ENCODE data around the gene PLA2G7. TPM values are rescaled to one million over a fixed set of nuclear protein-coding genes. Genes with fewer than 3 reads are reported as not detected.

The PLA2G7 gene
- 0.13 TPM in 1 of 2 replicates, not detected in the other for total RNA-seq

DNA sequence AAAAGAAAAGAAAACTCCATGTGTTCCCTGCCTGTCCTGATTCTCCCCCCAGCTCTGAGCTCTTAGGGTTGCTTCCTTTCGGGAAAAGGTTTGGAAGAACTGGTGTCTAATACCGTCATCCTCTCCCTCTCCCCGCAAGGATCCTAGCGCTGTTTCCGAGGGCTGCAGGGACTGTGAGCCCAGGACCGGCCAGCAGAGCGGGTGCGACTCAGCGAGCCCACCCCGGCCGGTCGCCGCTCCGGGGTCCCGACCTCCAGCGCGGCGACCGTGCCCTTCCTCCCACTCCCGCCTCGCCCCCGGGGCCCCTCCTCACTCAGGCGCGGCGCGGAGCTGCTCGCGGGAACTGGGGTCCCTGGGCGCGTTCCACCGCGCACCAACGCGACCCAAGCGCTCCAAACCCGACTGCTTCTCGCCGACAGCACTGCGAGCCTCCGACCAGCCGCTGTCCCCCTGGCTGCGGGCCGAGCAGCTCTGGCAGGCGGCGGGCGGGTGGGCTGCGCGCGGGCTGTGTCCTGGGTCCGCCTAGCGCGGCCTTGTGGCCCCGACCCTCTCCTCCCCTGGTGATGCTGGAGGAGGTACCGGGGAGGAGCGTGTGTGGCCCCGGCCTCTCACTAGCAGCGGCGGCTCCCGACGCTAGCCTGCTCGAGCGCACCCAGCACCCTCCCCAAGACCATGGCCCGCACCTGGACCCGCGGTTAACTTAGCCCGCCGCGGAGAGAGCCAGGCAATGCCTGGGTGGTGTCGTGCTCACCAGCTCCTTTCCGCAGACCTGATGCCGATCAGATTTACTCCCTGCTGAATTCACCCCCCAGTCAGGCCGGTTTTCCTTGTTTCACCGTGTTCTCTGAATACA, at the start of gene PLA2G7:
Gene PLA2G7 (minus strand): TSS at position 509 of the 853 bp plus-strand sequence. CDS start 12,484 bp downstream, outside the sequence.

GRCh38 chr6:46746696-46747095, 11.5 kb upstream of the PLA2G7 start, which contains the start of gene ANKRD66:
Gene ANKRD66, plus strand, starts transcription at chr6:46746933. Its CDS starts 5,016 bp downstream, at chr6:46751949.

GRCh38 chr6:46687619-46688097, 47.5 kb downstream of the PLA2G7 start, which contains the start of gene TDRD6:
Gene TDRD6, plus strand, starts transcription at chr6:46687885. Its CDS starts 244 bp downstream, at chr6:46688129.

Other genes with a start within 250 kb of the PLA2G7 start
- 0.80 and 1.3 TPM in 2 replicates for gene RCAN2, start 243.9 kb downstream of the PLA2G7 start, total RNA-seq
- 0.20 and 0.33 TPM in 2 replicates for gene CYP39A1, start 82.6 kb downstream of the PLA2G7 start, total RNA-seq
- 0.10 and 0.53 TPM in 2 replicates for gene SLC25A27, start 82.4 kb downstream of the PLA2G7 start, total RNA-seq
- gene TDRD6, start 47.5 kb downstream of the PLA2G7 start, total RNA-seq: under 0.01 TPM in 1 of 2 replicates, not detected in the other
- not detected in 2 replicates for gene ANKRD66, start 11.6 kb upstream of the PLA2G7 start, total RNA-seq
- gene MEP1A, start 58.0 kb upstream of the PLA2G7 start, total RNA-seq: not detected in 2 replicates
- gene ADGRF5, start 186.6 kb upstream of the PLA2G7 start, total RNA-seq: 185 and 208 TPM in 2 replicates

Measured in mammary microvascular endothelial cell (primary cell).